Lung (tissue), 12 donors: ENCODE data around the gene SPECC1. TPM values are rescaled to one million over a fixed set of nuclear protein-coding genes. Genes with fewer than 3 reads are reported as not detected.

ENCODE experiments used
- ATAC-seq: fragments of 200-7000 bp; cut with Tn5 transposase; one replicate; pipeline ENCODE4 v1.9.1; 2020; ENCODE audit warnings: moderate number of reproducible peaks; ENCODE audit not compliant: insufficient read depth, low FRiP score
- DNase-seq, 3 donors: peaks; one replicate each; pipeline ENCODE4 v3.0.0-alpha.2; 2013 to 2017
- H3K27ac ChIP-seq, 2 donors: one replicate each; pipeline ENCODE4 v1.5.1; 2013; ENCODE audit warnings: mild to moderate bottlenecking in 2 of 2, moderate library complexity in 2 of 2, control low read depth in 1 of 2, inconsistent platforms in 1 of 2, low read depth in 1 of 2, low read length in 1 of 2
- H3K27me3 ChIP-seq, 3 donors: one replicate each; pipeline ENCODE4 v1.5.1; 2013; ENCODE audit warnings: low read length in 2 of 3; ENCODE audit not compliant: control insufficient read depth in 3 of 3, insufficient read depth in 3 of 3
- H3K36me3 ChIP-seq, 4 donors: one replicate each; pipeline ENCODE4 v1.5.1; 2013; ENCODE audit warnings: low read length in 4 of 4, mild to moderate bottlenecking in 1 of 4, moderate library complexity in 1 of 4; ENCODE audit not compliant: control insufficient read depth in 4 of 4, insufficient read depth in 4 of 4
- H3K4me1 ChIP-seq, 5 donors: one replicate each; pipeline ENCODE4 v1.5.1; 2013; ENCODE audit warnings: low read length in 5 of 5, mild to moderate bottlenecking in 2 of 5, moderate library complexity in 1 of 5; ENCODE audit not compliant: control insufficient read depth in 5 of 5, insufficient read depth in 5 of 5
- H3K4me3 ChIP-seq: one replicate; pipeline ENCODE4 v1.5.1; 2013; ENCODE audit warnings: mild to moderate bottlenecking, control low read depth, moderate library complexity
- H3K9ac ChIP-seq, 2 donors: one replicate each; pipeline ENCODE4 v1.5.1; 2013; ENCODE audit warnings: low read length in 2 of 2, control low read depth in 1 of 2; ENCODE audit not compliant: insufficient read depth in 1 of 2
- H3K9me3 ChIP-seq, 4 donors: one replicate each; pipeline ENCODE4 v1.5.1; 2013; ENCODE audit warnings: low read length in 3 of 4, mild to moderate bottlenecking in 1 of 4, moderate library complexity in 1 of 4; ENCODE audit not compliant: control insufficient read depth in 4 of 4, insufficient read depth in 3 of 4
- CTCF ChIP-seq: IDR thresholded peaks from 2 replicates; pipeline ENCODE4 v1.5.1; 2012; ENCODE audit warnings: mild to moderate bottlenecking; ENCODE audit errors: control extremely low read depth, extremely low read depth
- WGBS, 2 donors: extraction: QIAGEN DNeasy Blood & Tissue Kit; methylation state at CpG; one replicate each; pipeline ENCODE4 v1.1.7; 2013; 5-methylcytosine and 5-hydroxymethylcytosine counted together
- polyA plus RNA-seq, 2 donors: library from polyadenylated mRNA; stranded (reverse); fragments of 200-250 nt; gene quantifications; one replicate each; pipeline ENCODE4 v1.2.1, GENCODE V29; 2013
- total RNA-seq, 2 donors: library from RNA; depleted of rRNA in 1 of 2; stranded (reverse); fragments of >200 nt in 1 of 2; gene quantifications; one replicate each; pipeline ENCODE4 v1.2.1, GENCODE V29; 2014 to 2021
- donor health status: control.
- donor health status: control.
- donor health status: Bipolar disorder and iron deficiency.
- donor health status: healthy.
- donor health status: DM: yes; HTN: yes; CAD: no.

SPECC1 gene
- total and polyA plus RNA-seq, 4 donors = 8.8 to 27.1 (median 14.7) TPM

DNA sequence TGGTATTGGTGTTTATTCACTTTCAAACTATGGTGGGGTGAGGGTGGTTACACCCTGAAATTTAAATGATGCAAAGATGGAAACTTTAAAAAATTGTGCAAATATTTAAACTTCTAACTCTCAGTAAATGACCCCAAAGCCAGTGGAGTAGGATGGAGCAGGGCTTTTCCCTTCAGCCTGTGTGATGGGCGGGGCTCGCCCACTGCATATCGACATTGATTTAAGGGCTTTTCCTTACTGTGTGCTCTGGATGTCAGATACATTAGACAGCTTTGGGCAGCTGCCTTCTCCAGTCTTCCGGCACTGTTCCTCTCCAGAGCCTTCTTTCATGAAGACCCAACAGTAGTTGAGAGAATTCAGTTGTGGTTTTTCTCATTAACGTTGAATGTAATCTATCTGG lies 99.9 kb downstream of the SPECC1 start:
- no peaks in the 10 kb centered on the region for H3K4me1 ChIP-seq
- WGBS, 2 donors = 95 to 98% methylated on average over 5 of the region's 5 CpGs
- peaks cover 0 to 4% (median 0%) of the 10 kb centered on the region in 3 donors for H3K27me3 ChIP-seq
- H3K4me3 ChIP-seq = no peak overlapping the region
- no peak overlapping the region for H3K27ac ChIP-seq
- H3K9me3 ChIP-seq = no peaks in the 10 kb centered on the region
- H3K36me3 ChIP-seq = no peaks in the 10 kb centered on the region
- ATAC-seq (no peak), DNase-seq (no peak)
- no peak overlapping the region for H3K9ac ChIP-seq
- no peak for TF ChIP-seq CTCF

- Histone ChIP-seq H3K4me3 (no peak overlapping the region), H3K4me1 (no peaks in the 10 kb centered on the region), H3K36me3 (no peaks in the 10 kb centered on the region), H3K27ac (no peak overlapping the region), H3K27me3 (peaks cover 0 to 7% (median 0%) of the 10 kb centered on the region in 3 donors), H3K9me3 (no peaks in the 10 kb centered on the region), H3K9ac (no peak overlapping the region)
- 85 to 89% methylated on average over 9 to 10 of the region's 10 CpGs for WGBS, 2 donors
- TF ChIP-seq CTCF = no peak
- no peak for ATAC-seq
- DNase-seq = no peak
Measured at GRCh38 chr17:20111538-20111937, 102.4 kb downstream of the SPECC1 start.

- no peak for TF ChIP-seq CTCF
- H3K27ac ChIP-seq = no peak overlapping the region
- peaks cover 0 to 7% (median 0%) of the 10 kb centered on the region in 3 donors for H3K27me3 ChIP-seq
- H3K9ac ChIP-seq = no peak overlapping the region
- H3K36me3 ChIP-seq = no peaks in the 10 kb centered on the region
- no peaks in the 10 kb centered on the region for H3K4me1 ChIP-seq
- no peak for ATAC-seq
- H3K4me3 ChIP-seq = no peak overlapping the region
- no peak for DNase-seq
- WGBS, 2 donors = 90 to 98% methylated on average over 2 of the region's 2 CpGs
- no peaks in the 10 kb centered on the region for H3K9me3 ChIP-seq
Measured at GRCh38 chr17:20114466-20114865, 105.3 kb downstream of the SPECC1 start.

DNA sequence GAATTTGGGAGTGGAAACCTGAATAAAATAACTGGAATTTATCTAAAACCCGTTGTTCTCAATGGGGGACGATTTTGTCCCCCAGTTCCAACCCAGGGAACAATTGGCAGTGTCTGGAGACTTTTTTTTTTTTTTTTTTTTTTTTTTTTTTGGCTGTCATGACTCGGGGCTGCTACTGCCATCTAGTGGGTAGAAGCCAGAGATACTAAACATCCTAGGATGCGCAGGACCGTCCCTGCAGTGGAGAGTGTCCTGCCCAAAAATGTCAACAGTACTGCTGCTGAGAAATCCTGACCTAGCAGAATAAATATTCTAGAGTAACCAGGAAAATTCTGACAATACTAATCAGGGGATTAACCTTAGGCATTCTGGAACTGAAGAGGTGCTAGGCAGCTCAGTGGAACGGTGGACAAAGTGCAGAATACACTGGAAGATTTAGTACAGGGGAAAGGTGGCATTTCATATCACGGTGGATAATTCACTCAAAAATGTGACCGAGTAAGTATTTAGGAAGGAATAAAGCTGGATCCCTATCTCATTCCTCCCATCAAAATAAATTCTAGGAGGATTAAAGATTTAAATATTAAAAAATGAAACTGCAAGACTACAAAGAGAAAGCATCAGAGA lies 107.6 kb downstream of the SPECC1 start:
- no peaks in the 10 kb centered on the region for H3K9me3 ChIP-seq
- H3K27me3 ChIP-seq = peaks cover 0 to 7% (median 0%) of the 10 kb centered on the region in 3 donors
- TF ChIP-seq CTCF = peak; percentile 45
- no peaks in the 10 kb centered on the region for H3K4me1 ChIP-seq
- peak; percentile 37 to 71 (median 68) for DNase-seq
- ATAC-seq = peak; percentile 27
- no peak overlapping the region for H3K9ac ChIP-seq
- WGBS, 2 donors = 26 to 29% methylated on average over 8 of the region's 8 CpGs
- no peaks in the 10 kb centered on the region for H3K36me3 ChIP-seq
- no peak overlapping the region for H3K4me3 ChIP-seq
- H3K27ac ChIP-seq = no peak overlapping the region
